HUES64 (cell line): Measurements from ENCODE around the gene CRYBB3.
"Not testable (repeated sequence)": the region's sequence is repeated elsewhere in the genome, so short reads cannot be mapped to it uniquely, and the experiment has no call there.

Source experiments
- H3K27ac ChIP-seq: 2 replicates; pipeline ENCODE4 v1.7.0; 2013; ENCODE audit warnings: low read depth, low read length, inconsistent platforms
- H3K27me3 ChIP-seq: 2 replicates; pipeline ENCODE4 v1.6.1; 2013; ENCODE audit warnings: mild to moderate bottlenecking, low read length; ENCODE audit not compliant: insufficient read depth
- H3K36me3 ChIP-seq: 2 replicates; pipeline ENCODE4 v1.6.1; 2013; ENCODE audit warnings: mild to moderate bottlenecking, low read length; ENCODE audit not compliant: insufficient read depth
- H3K4me1 ChIP-seq: 2 replicates; pipeline ENCODE4 v1.6.1; 2013; ENCODE audit warnings: mild to moderate bottlenecking, low read length, moderate library complexity; ENCODE audit not compliant: insufficient read depth
- H3K4me3 ChIP-seq: 2 replicates; pipeline ENCODE4 v1.5.1; 2013; ENCODE audit warnings: mild to moderate bottlenecking, low read length, moderate library complexity
- H3K9ac ChIP-seq: 2 replicates; pipeline ENCODE4 v1.6.1; 2013; ENCODE audit warnings: mild to moderate bottlenecking, low read depth, low read length
- H3K9me3 ChIP-seq: 2 replicates; pipeline ENCODE4 v1.6.1; 2013; ENCODE audit warnings: low read depth, low read length; ENCODE audit not compliant: insufficient read depth
- WGBS: fragments of 150-250, 120-280 bp; methylation state at CpG from one replicate; pipeline ENCODE4 v1.1.7; 2013; ENCODE audit warnings: missing lambda C conversion rate; 5-methylcytosine and 5-hydroxymethylcytosine counted together

CRYBB3 gene

DNA sequence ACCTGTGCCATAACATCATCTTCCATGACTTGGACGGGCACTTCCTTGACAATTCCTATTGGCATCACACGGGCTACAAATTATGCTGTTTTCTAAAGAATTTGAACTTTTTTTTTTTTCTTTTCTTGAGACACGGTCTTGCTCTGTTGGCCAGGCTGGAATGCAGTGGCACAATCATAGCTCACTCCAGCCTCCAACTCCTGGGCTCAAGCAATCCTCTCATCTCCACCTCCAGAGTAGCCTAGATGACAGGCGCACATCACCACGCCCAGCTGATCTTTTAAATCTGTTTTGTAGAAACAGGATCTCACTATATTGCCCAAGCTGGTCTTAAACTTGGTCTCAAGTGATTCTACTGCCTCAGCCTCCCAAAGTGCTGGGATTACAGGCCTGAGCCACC, 3.3 kb upstream of the CRYBB3 start:
- H3K9me3 ChIP-seq: no peaks in the 10 kb centered on the region
- H3K36me3 ChIP-seq: peaks cover 15% of the 10 kb centered on the region; the same call in 1 of the 2 replicates

DNA sequence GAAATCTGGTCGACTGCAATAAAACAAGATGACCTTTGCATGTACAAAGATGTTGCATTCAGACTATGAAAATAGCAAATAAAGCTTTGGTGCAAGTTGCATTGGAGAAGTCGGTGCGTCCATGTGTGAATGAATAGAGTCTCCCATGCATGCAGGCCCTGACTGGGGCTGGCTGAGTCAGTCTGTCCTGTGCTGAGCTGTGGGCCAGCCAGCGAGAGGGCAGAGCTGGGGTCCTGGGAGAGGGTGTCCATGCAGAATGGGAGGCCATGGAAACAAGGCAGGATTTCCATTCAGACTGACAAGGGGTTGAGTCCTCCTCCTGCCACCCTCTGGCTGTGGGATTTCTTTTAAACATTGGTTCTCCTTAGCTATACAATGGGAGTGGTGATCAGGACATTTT, 2.3 kb upstream of the CRYBB3 start:
- WGBS: 93% methylated on average over 4 of the region's 4 CpGs
- H3K36me3 ChIP-seq: peaks cover 6% of the 10 kb centered on the region; the same call in 1 of the 2 replicates

More for the DNA sequence above, 3.3 kb upstream of the CRYBB3 start:
- H3K9ac ChIP-seq: no peak overlapping the region
- no peaks in the 10 kb centered on the region for H3K27me3 ChIP-seq
- 94% methylated on average over 5 of the region's 5 CpGs for whole genome bisulfite sequencing
- H3K4me1 ChIP-seq: no peaks in the 10 kb centered on the region; the same call in 1 of the 2 replicates
- no peak overlapping the region for H3K4me3 ChIP-seq
- H3K27ac ChIP-seq: no peak overlapping the region

GRCh38 chr22:25200967-25201366, 1.3 kb downstream of the CRYBB3 start:
- Histone ChIP-seq H3K4me1 (no peaks in the 10 kb centered on the region; the same call in 1 of the 2 replicates), H3K9ac (no peak overlapping the region), H3K27ac (no peak overlapping the region), H3K27me3 (no peaks in the 10 kb centered on the region), H3K9me3 (no peaks in the 10 kb centered on the region), H3K4me3 (no peak overlapping the region), H3K36me3 (no peaks in the 10 kb centered on the region; the same call in 1 of the 2 replicates)
- 88% methylated on average over 7 of the region's 7 CpGs for WGBS

More for the DNA sequence above, 2.3 kb upstream of the CRYBB3 start:
- H3K4me3 ChIP-seq: no peak overlapping the region
- no peaks in the 10 kb centered on the region for H3K27me3 ChIP-seq
- H3K27ac ChIP-seq: no peak overlapping the region
- H3K4me1 ChIP-seq: no peaks in the 10 kb centered on the region; the same call in 1 of the 2 replicates
- H3K9ac ChIP-seq: no peak overlapping the region
- no peaks in the 10 kb centered on the region for H3K9me3 ChIP-seq

DNA sequence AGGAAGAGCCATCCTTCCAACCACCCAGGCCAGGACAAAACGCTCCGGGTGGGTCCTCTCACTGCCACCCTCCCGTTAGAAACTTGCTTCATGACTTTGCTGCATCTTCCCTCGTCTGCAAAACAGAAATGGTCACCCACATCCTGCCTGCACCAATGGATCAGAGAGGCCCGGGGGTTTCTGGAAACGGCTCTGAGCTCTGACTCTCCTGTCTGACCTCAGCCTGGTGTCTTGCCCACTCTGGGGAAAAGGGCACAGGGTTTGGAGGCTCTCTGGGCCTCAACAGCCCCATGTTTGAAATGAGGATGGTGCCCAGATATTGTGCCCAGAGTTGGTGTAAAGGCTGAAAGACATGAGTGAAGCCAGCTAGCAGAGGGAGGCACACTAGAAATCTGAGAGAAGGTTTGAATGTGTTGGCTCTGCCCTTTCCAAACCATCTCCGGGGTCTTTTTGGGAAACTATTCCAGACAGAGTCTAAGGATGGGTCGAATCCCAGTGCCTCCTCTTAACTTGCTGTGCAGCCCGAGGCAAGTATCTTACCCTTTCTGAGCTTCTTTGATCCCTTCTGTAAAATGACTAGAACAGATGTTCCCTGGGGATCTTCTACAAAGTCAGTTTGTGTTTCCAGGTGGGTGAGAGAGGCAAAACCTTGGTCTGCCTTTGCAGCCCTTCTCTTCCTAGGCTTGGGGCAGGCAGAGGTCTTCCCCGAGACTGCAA, 2.1 kb downstream of the CRYBB3 start:
- Histone ChIP-seq H3K9me3 (no peaks in the 10 kb centered on the region), H3K4me3 (no peak overlapping the region), H3K4me1 (no peaks in the 10 kb centered on the region; the same call in 1 of the 2 replicates), H3K27me3 (no peaks in the 10 kb centered on the region), H3K9ac (no peak overlapping the region), H3K36me3 (no peaks in the 10 kb centered on the region; the same call in 1 of the 2 replicates), H3K27ac (no peak overlapping the region)
- 79% methylated on average over 9 of the region's 10 CpGs for WGBS

DNA sequence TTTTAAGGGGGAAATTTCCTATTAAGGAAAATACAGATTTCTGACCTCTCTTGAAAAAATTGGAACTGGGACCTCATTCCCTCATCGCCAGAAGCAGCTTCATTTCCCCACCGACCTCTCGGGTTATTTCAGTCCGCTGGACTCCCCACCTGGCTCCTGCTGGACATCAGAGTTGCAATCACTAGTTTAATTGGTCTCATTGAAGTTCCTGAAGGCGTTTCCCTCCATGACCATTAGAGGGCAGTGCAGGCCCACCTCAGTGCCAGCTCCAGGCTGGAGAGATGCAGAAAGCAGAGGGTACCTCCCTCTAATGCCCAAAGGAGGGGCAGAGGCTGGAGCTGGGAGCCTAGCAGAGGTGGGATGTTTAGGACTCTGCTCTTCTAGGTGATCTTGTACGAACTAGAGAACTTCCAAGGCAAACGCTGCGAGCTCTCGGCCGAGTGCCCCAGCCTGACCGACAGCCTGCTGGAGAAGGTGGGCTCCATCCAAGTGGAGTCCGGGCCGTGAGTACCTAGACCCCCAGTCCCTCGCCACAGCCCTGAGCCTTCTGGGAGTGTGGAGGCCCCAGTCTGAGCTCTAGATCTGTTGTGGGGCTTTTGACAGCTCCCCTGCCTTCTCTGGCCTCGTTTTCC, 2.7 kb downstream of the CRYBB3 start:
- Histone ChIP-seq H3K27me3 (no peaks in the 10 kb centered on the region), H3K36me3 (no peaks in the 10 kb centered on the region), H3K27ac (no peak overlapping the region), H3K4me1 (no peaks in the 10 kb centered on the region), H3K9ac (no peak overlapping the region), H3K4me3 (no peak overlapping the region), H3K9me3 (no peaks in the 10 kb centered on the region)
- 64% methylated on average over 15 of the region's 15 CpGs for WGBS

GRCh38 chr22:25203082-25203481, 3.4 kb downstream of the CRYBB3 start:
- Histone ChIP-seq H3K36me3 (no peaks in the 10 kb centered on the region), H3K9me3 (no peaks in the 10 kb centered on the region), H3K9ac (no peak overlapping the region), H3K27ac (no peak overlapping the region), H3K27me3 (no peaks in the 10 kb centered on the region), H3K4me1 (no peaks in the 10 kb centered on the region), H3K4me3 (no peak overlapping the region)
- WGBS: 95% methylated on average over 3 of the region's 4 CpGs

- not testable (repeated sequence) for H3K9me3 ChIP-seq, H3K27me3 ChIP-seq, H3K4me1 ChIP-seq, H3K27ac ChIP-seq, H3K4me3 ChIP-seq, H3K36me3 ChIP-seq, H3K9ac ChIP-seq
- WGBS: 89% methylated on average over 7 of the region's 7 CpGs
These were observed 4.9 kb downstream of the CRYBB3 start for GRCh38 chr22:25204547-25204946.

- WGBS: no CpG with 5 or more reads among the region's 1 CpG
These were observed 6.2 kb downstream of the CRYBB3 start for GRCh38 chr22:25205847-25206246.

DNA sequence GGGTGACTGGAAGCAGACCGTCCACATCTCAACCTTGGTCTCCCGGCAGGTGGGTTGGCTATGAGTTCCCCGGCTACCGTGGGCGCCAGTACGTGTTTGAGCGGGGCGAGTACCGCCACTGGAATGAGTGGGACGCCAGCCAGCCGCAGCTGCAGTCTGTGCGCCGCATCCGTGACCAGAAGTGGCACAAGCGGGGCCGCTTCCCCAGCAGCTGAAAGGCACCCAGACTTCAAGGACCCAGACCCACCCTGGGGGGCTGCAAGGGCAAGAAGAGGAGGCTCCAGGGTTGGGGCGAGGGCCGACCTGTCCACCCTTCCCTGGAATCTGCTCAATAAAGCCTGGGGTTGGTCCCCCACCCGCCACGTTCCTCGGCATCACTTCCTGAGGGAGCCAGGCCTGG, 7.3 kb downstream of the CRYBB3 start:
- Histone ChIP-seq H3K4me3 (no peak overlapping the region), H3K27ac (no peak overlapping the region)
- 94% methylated on average over 21 of the region's 21 CpGs for WGBS

More at GRCh38 chr22:25205847-25206246, 6.2 kb downstream of the CRYBB3 start:
- no peak overlapping the region for H3K27ac ChIP-seq
- H3K9ac ChIP-seq: no peak overlapping the region
- no peaks in the 10 kb centered on the region for H3K36me3 ChIP-seq
- H3K4me1 ChIP-seq: no peaks in the 10 kb centered on the region
- H3K27me3 ChIP-seq: no peaks in the 10 kb centered on the region
- H3K4me3 ChIP-seq: no peak overlapping the region
- no peaks in the 10 kb centered on the region for H3K9me3 ChIP-seq

GRCh38 chr22:25207553-25208157, 8.0 kb downstream of the CRYBB3 start:
- no peaks in the 10 kb centered on the region for H3K27me3 ChIP-seq
- H3K4me3 ChIP-seq: no peak overlapping the region
- no peak overlapping the region for H3K27ac ChIP-seq
- WGBS: 80% methylated on average over 1 of the region's 2 CpGs
- H3K36me3 ChIP-seq: no peaks in the 10 kb centered on the region
- H3K4me1 ChIP-seq: no peaks in the 10 kb centered on the region
- H3K9me3 ChIP-seq: no peaks in the 10 kb centered on the region
- no peak overlapping the region for H3K9ac ChIP-seq

More for the DNA sequence above, 7.3 kb downstream of the CRYBB3 start:
- Histone ChIP-seq H3K9ac (no peak overlapping the region), H3K4me1 (no peaks in the 10 kb centered on the region), H3K9me3 (no peaks in the 10 kb centered on the region), H3K27me3 (no peaks in the 10 kb centered on the region), H3K36me3 (no peaks in the 10 kb centered on the region)

- WGBS: 90% methylated on average over 2 of the region's 2 CpGs
- H3K9ac ChIP-seq: no peak overlapping the region
- no peaks in the 10 kb centered on the region for H3K36me3 ChIP-seq
- H3K27me3 ChIP-seq: no peaks in the 10 kb centered on the region
- no peaks in the 10 kb centered on the region for H3K4me1 ChIP-seq
- peaks cover 3% of the 10 kb centered on the region; the same call in 1 of the 2 replicates for H3K9me3 ChIP-seq
- no peak overlapping the region for H3K27ac ChIP-seq
- H3K4me3 ChIP-seq: no peak overlapping the region
These were observed 8.7 kb downstream of the CRYBB3 start for GRCh38 chr22:25208328-25208727.
